ENCODE data around the gene PLG. TPM values are rescaled to one million over a fixed set of nuclear protein-coding genes. Genes with fewer than 3 reads are reported as not detected.
"Not testable (repeated sequence)": the region's sequence is repeated elsewhere in the genome, so short reads cannot be mapped to it uniquely, and the experiment has no call there.

The PLG gene
- total and polyA plus RNA-seq, 2 of the 4 experiments (the other 2 are of a cell fraction): not detected

DNA sequence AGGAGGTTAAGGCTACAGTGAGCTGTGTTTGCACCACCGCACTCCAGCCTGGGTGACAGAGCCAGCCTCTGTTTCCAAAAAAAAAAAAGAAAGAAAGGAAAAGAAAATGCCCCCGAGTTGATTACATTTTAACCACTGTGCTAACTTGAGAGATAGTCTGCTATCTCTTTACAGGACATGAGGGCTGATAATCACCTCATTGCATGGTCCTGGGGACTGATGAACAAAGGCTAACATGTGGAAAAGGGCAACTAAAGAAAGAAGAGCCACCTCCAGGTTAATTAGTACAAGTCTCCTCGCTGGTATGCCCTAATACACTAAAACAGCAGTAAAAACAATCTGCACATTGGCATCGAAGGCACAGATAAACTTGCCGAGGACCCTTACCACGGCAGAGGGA is 4.2 kb upstream of the PLG start:
- Histone ChIP-seq H3K56ac (ENCODE audit: extremely low read depth, insufficient read depth, low read length) (no peak overlapping the region), H2AFZ (replicated peaks; ENCODE audit: low read length, poor library complexity) (no peak overlapping the region), H3K4me2 (ENCODE audit: low read depth, low read length) (no peak overlapping the region), H3K27me3 (ENCODE audit: control insufficient read depth, insufficient read depth, low read length) (no peaks in the 10 kb centered on the region), H3K9ac (ENCODE audit: low read depth, low read length) (no peak overlapping the region), H4K20me1 (ENCODE audit: insufficient read depth, low read length) (no peaks in the 10 kb centered on the region), H2BK20ac (ENCODE audit: low read depth, low read length) (no peak overlapping the region), H3K4ac (ENCODE audit: low read depth, low read length) (no peak overlapping the region), H3K23ac (ENCODE audit: low read depth, low read length) (no peak overlapping the region), H3K9me1 (ENCODE audit: insufficient read depth, low read length) (no peaks in the 10 kb centered on the region), H4K5ac (ENCODE audit: low read depth, low read length) (no peak overlapping the region), H4K8ac (ENCODE audit: low read depth in 2 of 2, low read length in 2 of 2) (no peak overlapping the region), H2BK15ac (ENCODE audit: low read depth, low read length) (no peak overlapping the region), H4K91ac (ENCODE audit: insufficient read depth, low read depth, low read length) (no peak overlapping the region), H3K18ac (ENCODE audit: low read depth, low read length) (no peak overlapping the region), H3K79me1 (ENCODE audit: low read depth in 1 of 2, low read length in 2 of 2) (no peaks in the 10 kb centered on the region), H2AK9ac (replicated peaks; ENCODE audit: low read depth, low read length, poor library complexity) (no peak overlapping the region), H2BK5ac (ENCODE audit: low read depth, low read length, poor library complexity, severe bottlenecking) (no peak overlapping the region), H2AK5ac (ENCODE audit: low read depth, low read length) (no peak overlapping the region), H3K4me1 (ENCODE audit: control insufficient read depth, insufficient read depth, low read length) (no peaks in the 10 kb centered on the region), H3K9me3 (ENCODE audit: control insufficient read depth, insufficient read depth, low read length) (peaks cover 10% of the 10 kb centered on the region), H3K36me3 (ENCODE audit: control insufficient read depth, insufficient read depth, low read length) (no peaks in the 10 kb centered on the region), H3K27ac (ENCODE audit: insufficient read depth, low read length) (no peak overlapping the region), H2BK120ac (ENCODE audit: low read depth, low read length) (no peak overlapping the region), H3K14ac (replicated peaks; ENCODE audit: low read depth, low read length) (no peak overlapping the region), H3K4me3 (ENCODE audit: insufficient read depth, low read depth, low read length) (no peak overlapping the region)
- TF ChIP-seq MAFK (IDR thresholded peaks at IDR 0.05; ENCODE audit: low read depth, low read length): no peak
- TF ChIP-seq, protein P1, sequence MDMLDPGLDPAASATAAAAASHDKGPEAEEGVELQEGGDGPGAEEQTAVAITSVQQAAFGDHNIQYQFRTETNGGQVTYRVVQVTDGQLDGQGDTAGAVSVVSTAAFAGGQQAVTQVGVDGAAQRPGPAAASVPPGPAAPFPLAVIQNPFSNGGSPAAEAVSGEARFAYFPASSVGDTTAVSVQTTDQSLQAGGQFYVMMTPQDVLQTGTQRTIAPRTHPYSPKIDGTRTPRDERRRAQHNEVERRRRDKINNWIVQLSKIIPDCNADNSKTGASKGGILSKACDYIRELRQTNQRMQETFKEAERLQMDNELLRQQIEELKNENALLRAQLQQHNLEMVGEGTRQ (IDR thresholded peaks at IDR 0.05; ENCODE audit: low read depth, low read length): no peak
- TF ChIP-seq MAZ (IDR thresholded peaks at IDR 0.05; ENCODE audit: borderline replicate concordance, low read depth, low read length): no peak
- no peak for TF ChIP-seq CHD1 (IDR thresholded peaks at IDR 0.05; ENCODE audit: low read depth, low read length)
- TF ChIP-seq POLR2A (IDR thresholded peaks at IDR 0.05; ENCODE audit: low read depth, low read length): no peak
- TF ChIP-seq RCOR1 (IDR thresholded peaks at IDR 0.05; ENCODE audit: insufficient replicate concordance, low read length): no peak
- no peak for TF ChIP-seq MXI1 (IDR thresholded peaks at IDR 0.05; ENCODE audit: borderline replicate concordance, low read depth, low read length)
- no peak for TF ChIP-seq RFX5 (IDR thresholded peaks at IDR 0.05; ENCODE audit: low read depth, low read length)
- TF ChIP-seq RAD21 (IDR thresholded peaks at IDR 0.05; ENCODE audit: low read length): no peak
- no peak for TF ChIP-seq SMC3 (IDR thresholded peaks at IDR 0.05; ENCODE audit: low read depth, low read length)
- dilution Hi-C loops (cut with HindIII; ENCODE audit: low sequenced_read_pairs, unreplicated experiment) (no loop called here), in situ Hi-C loops (cut with MboI; ENCODE audit: low sequenced_read_pairs) (no loop called here), intact Hi-C loops (cut with micrococcal nuclease) (no loop called here)
- 40% methylated on average over 1 of the region's 6 CpGs; no CpG with 5 or more reads in 1 of the 2 experiments for whole genome bisulfite sequencing, 2 experiments (ENCODE audit: extremely low coverage in 2 of 2, insufficient read length in 1 of 2)
- ATAC-seq (ENCODE audit: low read depth) (no peak), DNase-seq (no peak)
- no TSS peak for BruUV-seq (replicated peaks)
- POLR2A ChIA-PET (ENCODE audit: unreplicated experiment): no interaction called here
- CTCF ChIA-PET: no interaction called here

DNA sequence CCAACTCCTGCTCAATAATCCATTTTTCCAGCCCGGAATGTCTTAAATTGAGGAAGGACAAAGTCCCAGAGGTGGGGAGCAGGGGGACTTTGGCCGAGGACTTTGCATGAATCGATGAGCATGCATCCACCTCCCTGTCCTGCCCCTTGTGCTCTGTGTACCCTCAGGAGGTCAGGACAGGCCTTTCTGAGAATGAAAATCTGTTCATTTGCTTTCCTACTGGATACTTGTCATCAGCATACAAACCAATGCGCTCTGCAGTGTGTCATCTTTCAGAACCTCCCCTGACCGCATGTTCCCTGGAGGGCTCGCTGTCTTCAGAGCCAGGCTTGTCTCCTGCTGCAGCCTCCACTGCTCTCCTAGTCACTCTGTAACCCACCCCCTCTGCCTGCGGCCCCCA is 2.6 kb downstream of the PLG start:
- intact Hi-C loops (cut with micrococcal nuclease); DNase-seq; H2BK15ac ChIP-seq (ENCODE audit: low read depth, low read length); CTCF ChIA-PET; H3K18ac ChIP-seq (ENCODE audit: low read depth, low read length); POLR2A ChIA-PET (ENCODE audit: unreplicated experiment); H4K8ac ChIP-seq (ENCODE audit: low read depth in 2 of 2, low read length in 2 of 2); H3K9me1 ChIP-seq (ENCODE audit: insufficient read depth, low read length); in situ Hi-C loops (cut with MboI; ENCODE audit: low sequenced_read_pairs); H3K4me2 ChIP-seq (ENCODE audit: low read depth, low read length); H3K9me3 ChIP-seq (ENCODE audit: control insufficient read depth, insufficient read depth, low read length); H3K23ac ChIP-seq (ENCODE audit: low read depth, low read length); dilution Hi-C loops (cut with HindIII; ENCODE audit: low sequenced_read_pairs, unreplicated experiment); H2AK5ac ChIP-seq (ENCODE audit: low read depth, low read length); H2AFZ ChIP-seq (replicated peaks; ENCODE audit: low read length, poor library complexity); H3K4ac ChIP-seq (ENCODE audit: low read depth, low read length); H2AK9ac ChIP-seq (replicated peaks; ENCODE audit: low read depth, low read length, poor library complexity); H2BK5ac ChIP-seq (ENCODE audit: low read depth, low read length, poor library complexity, severe bottlenecking); H3K79me1 ChIP-seq (ENCODE audit: low read depth in 1 of 2, low read length in 2 of 2); H3K4me3 ChIP-seq (ENCODE audit: insufficient read depth, low read depth, low read length); ATAC-seq (ENCODE audit: low read depth); H4K20me1 ChIP-seq (ENCODE audit: insufficient read depth, low read length); H3K9ac ChIP-seq (ENCODE audit: low read depth, low read length); H4K5ac ChIP-seq (ENCODE audit: low read depth, low read length); H3K36me3 ChIP-seq (ENCODE audit: control insufficient read depth, insufficient read depth, low read length); H3K27me3 ChIP-seq (ENCODE audit: control insufficient read depth, insufficient read depth, low read length); H3K56ac ChIP-seq (ENCODE audit: extremely low read depth, insufficient read depth, low read length); H3K14ac ChIP-seq (replicated peaks; ENCODE audit: low read depth, low read length); BruUV-seq (replicated peaks); H2BK20ac ChIP-seq (ENCODE audit: low read depth, low read length); H3K4me1 ChIP-seq (ENCODE audit: control insufficient read depth, insufficient read depth, low read length); H4K91ac ChIP-seq (ENCODE audit: insufficient read depth, low read depth, low read length); H2BK120ac ChIP-seq (ENCODE audit: low read depth, low read length); H3K27ac ChIP-seq (ENCODE audit: insufficient read depth, low read length): not testable (repeated sequence)
- WGBS, 2 experiments (ENCODE audit: extremely low coverage in 2 of 2, insufficient read length in 1 of 2): 73% methylated on average over 2 of the region's 7 CpGs; no CpG with 5 or more reads in 1 of the 2 experiments

Data from IMR-90 (cell line).